GM12878 (cell line): ENCODE measurements around the gene RALGAPA2.

Experiments
- BRCA1 ChIP-seq: IDR thresholded peaks from 2 replicates; pipeline ENCODE4 v1.6.1; 2011; ENCODE audit warnings: low read depth, low read length, improper control_type of control experiment
- CREB1 ChIP-seq: IDR thresholded peaks from 2 replicates; pipeline ENCODE4 v1.6.1; 2012; ENCODE audit warnings: low read depth, mild to moderate bottlenecking, inconsistent platforms
- CTCF ChIP-seq, 3 experiments: IDR thresholded peaks in 2 of 3; conservative IDR thresholded peaks in 1 of 3; 2 replicates each; pipeline ENCODE4 v1.5.1; 2011; ENCODE audit warnings: low read depth in 3 of 3, low read length in 3 of 3, mild to moderate bottlenecking in 3 of 3, control low read depth in 2 of 3, moderate library complexity in 2 of 3, inconsistent platforms in 1 of 3, mixed read lengths in 1 of 3; ENCODE audit not compliant: control insufficient read depth in 2 of 3, insufficient read depth in 1 of 3; ENCODE audit errors: extremely low read depth in 1 of 3
- DPF2 ChIP-seq: fragments of 450-650 bp; IDR thresholded peaks from 2 replicates; pipeline ENCODE4 v1.6.1; 2017; ENCODE audit warnings: mild to moderate bottlenecking
- EP300 ChIP-seq, 2 experiments: fragments of 150-350 bp in 1 of 2; IDR thresholded peaks; 2 replicates each; pipeline ENCODE4 v1.6.1; 2011 to 2012; ENCODE audit warnings: low read depth in 2 of 2, low read length in 2 of 2, borderline replicate concordance in 1 of 2, improper control_type of control experiment in 1 of 2, inconsistent platforms in 1 of 2; ENCODE audit not compliant: control insufficient read depth in 1 of 2
- IKZF2 ChIP-seq, 2 experiments: fragments of 450-650 bp; IDR thresholded peaks; 2 replicates each; pipeline ENCODE4 v1.6.1; 2017; ENCODE audit warnings: mild to moderate bottlenecking in 2 of 2, moderate library complexity in 2 of 2
- SP1 ChIP-seq: IDR thresholded peaks from one replicate; pipeline ENCODE4 v1.6.1; 2011; ENCODE audit warnings: low read depth, low read length
- SUZ12 ChIP-seq: fragments of 200-600 bp; sonication (generic); IDR thresholded peaks from one replicate; pipeline ENCODE4 v1.6.1; 2018; ENCODE audit warnings: antibody characterized with exemption, mild to moderate bottlenecking; ENCODE audit not compliant: unreplicated experiment
- ZBTB40 ChIP-seq: fragments of 450-650 bp; IDR thresholded peaks from 2 replicates; pipeline ENCODE4 v1.6.1; 2016; ENCODE audit warnings: mild to moderate bottlenecking, moderate library complexity, borderline replicate concordance
- ZNF274 ChIP-seq: IDR thresholded peaks from one replicate; pipeline ENCODE4 v1.8.0; 2011; ENCODE audit not compliant: insufficient read length, insufficient read depth
- TF ChIP-seq, protein P1 (sequence below): fragments of 450-650 bp; IDR thresholded peaks from 2 replicates; pipeline ENCODE4 v1.6.1; 2017; ENCODE audit warnings: antibody characterized with exemption, mild to moderate bottlenecking, moderate library complexity
- TF ChIP-seq, protein P2 (sequence below): IDR thresholded peaks from 2 replicates; pipeline ENCODE4 v1.6.1; 2011; ENCODE audit warnings: low read depth, mild to moderate bottlenecking, low read length, moderate library complexity, borderline replicate concordance; ENCODE audit errors: extremely low read depth

- no peak for TF ChIP-seq CTCF (IDR thresholded peaks at IDR 0.05 in 2 of 3, conservative IDR thresholded peaks at IDR 0.05 in 1 of 3; ENCODE audit: control insufficient read depth in 2 of 3, extremely low read depth in 1 of 3, insufficient read depth in 1 of 3, low read depth in 3 of 3, low read length in 3 of 3)
- no peak for TF ChIP-seq DPF2
- no peak for TF ChIP-seq SP1
- TF ChIP-seq, protein P1, sequence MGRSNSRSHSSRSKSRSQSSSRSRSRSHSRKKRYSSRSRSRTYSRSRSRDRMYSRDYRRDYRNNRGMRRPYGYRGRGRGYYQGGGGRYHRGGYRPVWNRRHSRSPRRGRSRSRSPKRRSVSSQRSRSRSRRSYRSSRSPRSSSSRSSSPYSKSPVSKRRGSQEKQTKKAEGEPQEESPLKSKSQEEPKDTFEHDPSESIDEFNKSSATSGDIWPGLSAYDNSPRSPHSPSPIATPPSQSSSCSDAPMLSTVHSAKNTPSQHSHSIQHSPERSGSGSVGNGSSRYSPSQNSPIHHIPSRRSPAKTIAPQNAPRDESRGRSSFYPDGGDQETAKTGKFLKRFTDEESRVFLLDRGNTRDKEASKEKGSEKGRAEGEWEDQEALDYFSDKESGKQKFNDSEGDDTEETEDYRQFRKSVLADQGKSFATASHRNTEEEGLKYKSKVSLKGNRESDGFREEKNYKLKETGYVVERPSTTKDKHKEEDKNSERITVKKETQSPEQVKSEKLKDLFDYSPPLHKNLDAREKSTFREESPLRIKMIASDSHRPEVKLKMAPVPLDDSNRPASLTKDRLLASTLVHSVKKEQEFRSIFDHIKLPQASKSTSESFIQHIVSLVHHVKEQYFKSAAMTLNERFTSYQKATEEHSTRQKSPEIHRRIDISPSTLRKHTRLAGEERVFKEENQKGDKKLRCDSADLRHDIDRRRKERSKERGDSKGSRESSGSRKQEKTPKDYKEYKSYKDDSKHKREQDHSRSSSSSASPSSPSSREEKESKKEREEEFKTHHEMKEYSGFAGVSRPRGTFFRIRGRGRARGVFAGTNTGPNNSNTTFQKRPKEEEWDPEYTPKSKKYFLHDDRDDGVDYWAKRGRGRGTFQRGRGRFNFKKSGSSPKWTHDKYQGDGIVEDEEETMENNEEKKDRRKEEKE = no peak
- no peak for TF ChIP-seq EP300 (IDR thresholded peaks at IDR 0.05; ENCODE audit: borderline replicate concordance in 1 of 2, control insufficient read depth in 1 of 2, low read depth in 2 of 2, low read length in 2 of 2)
- TF ChIP-seq IKZF2 (IDR thresholded peaks at IDR 0.05) = no peak
- TF ChIP-seq, protein P2, sequence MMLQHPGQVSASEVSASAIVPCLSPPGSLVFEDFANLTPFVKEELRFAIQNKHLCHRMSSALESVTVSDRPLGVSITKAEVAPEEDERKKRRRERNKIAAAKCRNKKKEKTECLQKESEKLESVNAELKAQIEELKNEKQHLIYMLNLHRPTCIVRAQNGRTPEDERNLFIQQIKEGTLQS = no peak
- no peak for TF ChIP-seq ZNF274
- TF ChIP-seq CREB1 = no peak
- no peak for TF ChIP-seq SUZ12
- no peak for TF ChIP-seq BRCA1
- no peak for TF ChIP-seq ZBTB40
These were observed 157.5 kb downstream of the RALGAPA2 start for GRCh38 chr20:20554951-20555350.
